Medulla oblongata (tissue), 1 donor: ENCODE results near the gene CNTN5.
"Not testable (repeated sequence)": the region's sequence is repeated elsewhere in the genome, so short reads cannot be mapped to it uniquely, and the experiment has no call there.

ENCODE experiments used
- DNase-seq: peaks from one replicate; pipeline ENCODE4 v3.0.0-alpha.2; 2015; ENCODE audit errors: extremely low spot score

The CNTN5 gene

DNA sequence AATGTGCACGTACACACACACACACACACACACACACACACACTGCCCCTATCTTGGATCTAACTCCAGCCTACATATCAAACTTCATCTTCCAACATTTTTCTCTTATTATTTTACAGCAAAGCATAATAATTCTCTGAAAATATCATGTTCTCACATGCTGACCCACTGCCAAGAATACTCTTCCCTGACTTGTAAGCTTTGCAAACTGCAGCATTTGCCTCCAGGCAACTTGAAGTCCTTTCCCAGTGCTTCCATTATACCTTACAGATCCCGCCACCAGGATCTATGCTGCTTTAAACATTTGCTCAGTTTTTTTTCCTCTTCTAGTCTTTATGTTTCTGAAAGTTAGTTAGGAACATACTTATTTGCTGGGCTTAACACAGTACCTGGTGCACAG, 1183.0 kb downstream of the CNTN5 start:
- DNase-seq = no peak

DNA sequence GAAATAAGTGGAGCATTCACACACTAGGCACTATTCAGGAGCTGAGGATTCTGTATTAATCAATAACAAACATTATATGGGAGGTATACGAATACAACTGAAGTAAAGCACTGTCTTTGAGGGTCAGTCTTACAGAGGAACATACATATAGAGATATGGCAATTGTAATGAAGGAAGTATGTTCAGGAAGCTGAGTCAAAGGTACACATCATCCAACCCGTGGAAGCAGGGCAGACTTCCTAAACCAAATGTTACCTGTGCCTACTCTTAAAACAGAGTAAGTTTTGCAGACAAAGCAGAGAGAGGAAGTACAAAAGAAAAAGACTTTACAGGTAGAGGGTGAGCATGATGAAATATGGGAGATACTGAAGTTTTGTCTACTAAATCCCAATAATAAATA, 1185.2 kb downstream of the CNTN5 start:
- no peak for DNase-seq

DNA sequence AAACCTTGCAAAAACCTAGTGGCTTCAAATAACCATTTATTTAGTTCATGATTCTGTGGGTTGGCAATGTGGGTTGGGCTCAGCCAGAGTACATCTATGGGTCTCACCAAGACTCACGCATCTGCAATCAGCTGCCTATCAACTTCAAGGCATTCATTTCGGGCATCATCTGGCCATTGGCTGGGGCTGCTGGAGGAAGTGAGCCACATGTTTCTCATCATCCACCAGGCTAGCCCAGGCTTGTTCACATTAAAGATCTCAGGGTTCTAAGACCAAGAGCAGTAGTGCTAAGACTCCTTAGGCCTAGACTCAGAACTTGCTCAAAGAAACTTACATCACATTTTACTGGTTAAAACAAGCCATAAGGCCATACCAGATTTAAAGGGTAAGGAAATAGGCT, 1187.5 kb downstream of the CNTN5 start:
- no peak for DNase-seq

DNA sequence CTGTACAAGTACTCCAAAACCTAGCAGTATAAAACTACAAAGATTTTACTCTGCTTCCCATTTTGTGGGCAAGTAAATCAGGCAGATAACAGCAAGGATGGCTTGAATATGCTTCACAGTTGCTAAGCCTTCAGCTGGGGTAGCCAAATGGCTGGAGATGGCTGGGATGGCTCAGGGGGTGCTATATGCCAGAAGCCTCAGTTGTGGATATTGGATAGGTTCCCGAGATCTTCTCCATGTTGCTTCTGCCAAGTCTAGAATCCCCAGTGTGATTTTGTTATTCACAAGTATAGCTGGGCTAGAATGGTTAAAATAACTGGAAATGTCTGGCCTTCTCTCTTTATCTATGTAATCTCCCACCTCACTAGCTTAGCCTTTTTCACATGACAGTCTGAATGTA, 1194.0 kb downstream of the CNTN5 start:
- DNase-seq = no peak

DNA sequence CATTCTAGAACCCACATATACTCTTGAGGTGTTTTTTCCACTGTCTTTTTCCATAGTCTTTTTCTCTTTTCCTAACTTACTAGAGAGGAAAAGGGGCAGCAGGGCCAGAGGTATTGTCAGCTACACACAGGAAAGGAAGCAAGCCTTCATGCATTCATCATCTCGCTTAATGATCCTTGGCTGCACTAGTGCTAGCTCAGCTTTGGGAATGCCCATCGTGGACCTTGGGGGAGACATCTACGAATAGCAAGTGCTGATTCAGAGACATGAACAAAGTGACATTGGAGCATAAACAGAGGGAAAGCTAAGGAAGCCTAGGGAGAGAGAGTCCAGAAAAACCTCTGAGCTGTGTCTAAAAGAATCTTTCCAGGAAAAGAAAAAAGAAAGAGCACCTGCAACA, 1200.1 kb downstream of the CNTN5 start:
- peak; percentile 5 for DNase-seq

- no peak for DNase-seq
Observed at GRCh38 chr11:100221791-100222190, 1201.0 kb downstream of the CNTN5 start.

DNA sequence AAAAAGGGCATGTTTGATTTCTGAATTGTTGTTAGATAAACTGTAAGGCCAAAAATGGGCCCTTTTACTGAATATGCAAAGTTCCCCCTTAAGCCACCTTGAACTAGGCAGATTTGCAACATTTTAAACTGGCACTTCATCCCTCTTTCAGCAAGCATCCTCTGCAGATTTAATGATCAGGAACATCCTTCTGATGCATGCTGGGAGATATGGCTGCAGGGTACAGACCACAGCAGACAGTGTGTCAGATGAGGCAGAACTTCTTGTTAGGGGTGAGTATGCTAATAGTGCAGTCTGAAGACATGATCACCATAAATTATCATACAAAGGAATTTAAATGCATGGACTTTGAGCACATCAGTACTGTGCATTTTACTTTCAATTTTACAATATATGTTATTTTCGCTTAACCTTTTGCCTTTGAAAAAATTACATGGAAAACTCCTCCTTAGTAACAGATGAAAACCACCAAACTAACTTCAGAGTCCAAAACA, 1203.8 kb downstream of the CNTN5 start:
- DNase-seq = no peak

DNA sequence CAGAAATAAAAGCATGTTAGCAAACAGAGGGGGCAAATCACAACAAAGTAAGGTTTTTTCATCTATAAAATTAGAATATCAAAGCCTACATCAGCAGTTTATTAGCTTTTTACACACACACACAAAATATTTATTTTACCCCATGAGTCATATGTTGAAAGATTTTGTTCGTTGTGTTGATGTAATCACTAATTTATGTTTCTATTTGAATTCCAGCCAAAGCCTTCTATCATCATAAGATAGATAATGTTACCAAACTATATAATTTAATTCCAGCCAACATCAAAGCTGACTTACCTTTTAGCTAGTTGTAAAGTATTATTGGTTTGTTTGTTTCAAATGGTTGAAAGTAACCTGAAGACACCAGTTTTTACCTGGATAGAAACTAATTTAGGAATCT, 1208.3 kb downstream of the CNTN5 start:
- DNase-seq = no peak

- DNase-seq = no peak
Observed at GRCh38 chr11:100232006-100232405, 1211.3 kb downstream of the CNTN5 start.

DNA sequence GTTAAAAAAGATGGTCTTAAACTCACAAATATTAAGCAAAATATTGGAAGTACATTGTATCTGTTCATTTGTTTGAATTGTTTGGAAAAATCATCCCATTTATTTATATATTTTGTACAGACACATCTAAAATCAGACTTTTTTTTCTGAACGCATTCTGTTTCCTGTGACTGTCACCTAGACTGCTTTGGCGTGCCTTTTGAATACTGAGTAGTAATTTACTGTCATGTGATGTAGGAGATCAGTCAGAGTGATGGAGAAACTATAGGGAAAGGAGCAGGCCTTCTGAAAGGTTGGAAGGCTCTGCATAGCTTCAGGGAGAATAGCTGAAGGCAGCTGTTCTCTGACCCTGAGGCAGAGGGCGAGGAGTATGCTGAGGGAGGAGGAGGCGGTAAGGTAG, 1214.3 kb downstream of the CNTN5 start:
- no peak for DNase-seq

DNA sequence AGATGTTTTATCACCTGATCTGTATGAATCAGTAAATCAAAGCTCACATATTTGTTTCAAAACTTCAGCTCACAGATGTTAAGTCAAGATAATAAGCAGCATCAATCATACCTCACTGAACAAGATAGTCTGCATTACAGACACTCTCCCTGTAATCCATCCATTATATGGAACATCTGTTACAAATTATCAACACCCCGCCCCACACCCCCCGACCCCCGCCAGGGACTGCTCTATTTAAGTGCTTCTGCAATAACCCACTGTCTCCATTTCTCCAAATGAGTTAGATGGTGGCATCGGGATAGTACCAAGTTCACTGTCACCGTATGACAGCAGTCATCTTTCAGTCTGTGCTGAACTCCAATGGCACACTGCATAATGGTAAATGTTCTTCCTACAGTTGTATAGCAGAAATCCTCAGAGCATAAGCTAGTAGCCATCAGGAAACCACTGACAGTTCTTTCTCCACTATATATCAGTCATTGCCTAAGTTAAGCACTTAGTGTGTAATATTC, 1219.3 kb downstream of the CNTN5 start:
- DNase-seq = no peak

DNA sequence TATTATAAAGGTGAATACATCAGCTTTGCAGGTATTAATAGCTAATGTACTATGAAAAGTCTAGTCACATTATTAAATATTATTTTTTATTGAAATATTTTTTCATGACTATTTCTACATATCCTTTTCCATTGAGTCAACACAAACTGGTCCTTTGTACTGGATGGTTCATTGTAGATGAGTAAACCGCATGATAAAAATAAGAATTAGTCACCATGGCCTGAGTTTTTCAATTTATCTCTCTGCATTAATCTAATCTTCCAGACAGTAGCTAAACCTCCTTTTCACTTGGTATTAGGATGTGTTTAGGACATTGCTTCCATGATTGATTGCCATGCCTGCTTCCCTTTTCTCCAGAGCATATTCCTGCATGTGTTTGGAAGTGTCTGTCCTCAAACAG, 1227.0 kb downstream of the CNTN5 start:
- no peak for DNase-seq

DNA sequence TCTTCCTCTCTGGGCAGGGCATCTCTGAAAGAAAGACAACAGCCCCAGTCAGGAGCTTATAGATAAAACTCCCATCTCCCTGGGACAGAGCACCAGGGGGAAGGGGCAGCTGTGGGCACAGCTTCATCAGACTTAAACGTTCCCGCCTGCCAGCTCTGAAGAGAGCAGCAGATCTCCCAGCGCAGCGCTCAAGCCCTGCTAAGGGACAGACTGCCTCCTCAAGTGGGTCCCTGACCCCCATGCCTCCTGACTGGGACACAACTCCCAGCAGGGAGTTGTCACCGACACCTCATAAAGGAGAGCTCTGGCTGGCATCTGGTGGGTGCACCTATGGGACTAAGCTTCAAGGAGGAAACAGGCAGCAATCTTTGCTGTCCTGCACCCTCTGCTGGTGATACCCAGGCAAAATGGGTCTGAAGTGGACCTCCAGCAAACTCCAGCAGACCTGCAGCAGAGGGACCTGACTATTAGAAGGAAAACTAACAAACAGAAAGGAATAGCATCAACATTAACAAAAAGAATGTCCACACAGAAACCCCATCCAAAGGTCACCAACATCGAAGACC, 1236.6 kb downstream of the CNTN5 start:
- not testable (repeated sequence) for DNase-seq

DNA sequence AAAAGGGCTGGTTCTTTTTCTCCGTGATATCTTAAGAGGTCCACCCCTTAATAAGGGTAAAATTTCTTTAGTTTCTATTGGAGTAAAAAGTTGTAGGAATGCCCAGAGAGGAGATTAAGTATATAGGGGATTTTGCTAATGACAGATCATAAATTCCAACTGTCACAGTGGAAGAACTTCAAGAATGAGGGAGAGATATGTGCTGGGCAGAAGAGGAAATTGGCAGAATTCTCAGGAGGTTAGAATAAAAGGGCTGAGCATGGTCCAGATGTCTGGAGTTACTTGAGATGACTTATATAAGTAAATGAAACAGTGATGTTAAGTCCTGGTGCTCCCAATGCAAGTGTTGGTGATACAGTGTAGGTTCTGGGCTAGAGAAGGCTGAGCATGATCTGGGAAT, 1248.8 kb downstream of the CNTN5 start:
- no peak for DNase-seq

DNA sequence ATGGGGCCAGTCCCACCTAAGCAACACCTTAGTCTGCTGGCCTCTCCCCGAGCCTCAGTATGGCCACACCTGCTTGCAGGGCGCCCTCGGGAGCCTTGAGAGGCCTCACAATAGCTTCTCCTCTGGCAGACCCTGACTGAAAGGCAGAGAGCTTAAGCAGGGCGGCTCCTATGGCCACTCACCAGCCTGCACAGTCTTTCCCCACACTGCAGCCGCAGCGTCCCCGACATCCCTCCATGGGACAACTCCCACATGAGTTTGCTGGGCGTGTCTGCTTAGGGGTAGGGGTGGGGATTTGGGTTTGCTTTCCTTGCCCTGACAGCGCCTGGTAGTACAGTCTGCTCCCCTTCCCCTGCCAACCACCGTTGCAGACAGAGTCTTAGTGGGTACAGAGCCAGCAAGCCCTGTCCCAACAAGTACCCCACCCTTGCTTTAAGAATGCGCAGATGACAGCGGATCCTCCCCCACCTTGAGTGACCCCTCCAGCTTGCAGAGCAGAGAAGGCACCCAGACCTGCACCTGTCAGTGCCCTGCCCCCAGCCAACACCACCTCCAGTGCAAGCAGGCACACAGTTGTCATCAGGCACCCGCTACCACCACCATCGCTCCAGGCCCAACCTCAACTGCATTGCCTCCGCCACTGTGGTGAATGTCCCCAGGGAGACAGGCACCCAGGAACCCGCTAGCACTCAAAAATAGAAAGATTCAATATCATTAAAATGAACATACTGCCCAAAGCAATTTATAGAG, 1252.5 kb downstream of the CNTN5 start:
- DNase-seq = no peak

- DNase-seq = not testable (repeated sequence)
Observed at GRCh38 chr11:100274466-100274865, 1253.7 kb downstream of the CNTN5 start.

DNA sequence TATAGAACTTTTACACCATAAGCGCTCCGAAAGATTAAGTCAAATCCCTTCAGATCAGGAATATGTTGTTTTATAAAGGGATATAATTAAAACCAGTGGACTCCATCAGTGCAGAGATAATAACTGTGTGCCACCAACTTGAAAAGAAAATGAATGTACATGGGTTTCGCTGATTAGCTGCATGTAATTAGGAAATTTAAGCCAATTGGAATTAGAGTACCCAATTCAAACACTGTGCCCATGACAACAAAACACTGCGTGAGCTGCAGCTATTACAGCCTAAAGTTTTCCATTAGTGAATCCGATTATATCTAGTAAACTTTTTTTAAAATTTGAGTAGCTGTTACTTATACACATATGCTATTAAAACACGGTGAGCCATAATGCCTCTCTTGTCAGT, 1274.0 kb downstream of the CNTN5 start:
- DNase-seq = no peak

GRCh38 chr11:100296051-100296679, 1275.4 kb downstream of the CNTN5 start:
- no peak for DNase-seq

- DNase-seq = no peak
Observed at GRCh38 chr11:100297516-100297915, 1276.8 kb downstream of the CNTN5 start.

GRCh38 chr11:100302824-100303223, 1282.1 kb downstream of the CNTN5 start:
- no peak for DNase-seq

DNA sequence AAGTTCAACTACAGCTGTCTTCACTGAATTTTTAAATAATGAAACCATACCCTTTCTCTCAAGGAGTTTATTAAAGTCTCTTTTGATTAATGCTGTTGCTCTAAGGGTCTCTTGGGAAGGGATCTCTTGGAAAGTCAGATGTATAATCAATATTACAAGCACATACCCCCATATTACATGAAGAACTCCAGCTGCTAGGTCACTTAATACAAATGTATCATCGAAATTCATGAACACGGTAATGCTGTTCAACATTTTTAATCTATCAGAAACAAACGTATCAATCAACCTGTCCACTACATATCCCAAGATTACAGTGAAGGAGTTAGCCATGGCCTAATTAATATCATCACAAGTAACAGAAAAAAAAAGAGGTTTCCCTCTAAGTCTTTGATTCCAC, 1283.1 kb downstream of the CNTN5 start:
- no peak for DNase-seq

- no peak for DNase-seq
Observed at GRCh38 chr11:100308202-100308601, 1287.5 kb downstream of the CNTN5 start.

DNA sequence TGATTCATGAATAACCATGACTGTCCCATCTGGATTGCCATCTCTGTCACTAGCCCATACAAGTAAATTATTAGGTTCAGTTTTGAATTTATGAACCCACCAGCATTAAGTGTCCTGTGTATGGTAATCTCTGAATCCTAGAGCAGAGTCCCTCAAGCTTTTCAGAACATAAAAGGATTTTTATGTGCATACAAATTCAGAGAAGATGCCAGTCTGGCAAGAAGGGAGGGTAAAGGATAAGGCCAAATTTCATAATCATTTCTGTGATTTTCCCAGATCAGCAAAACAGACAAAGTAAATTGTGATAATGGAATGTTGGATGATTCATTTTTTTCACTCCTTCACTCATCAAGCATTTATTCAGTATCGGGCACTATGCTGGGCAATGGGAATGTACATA, 1295.2 kb downstream of the CNTN5 start:
- DNase-seq = no peak
